GM12874 (cell line): ENCODE measurements around the gene OXT.

Experiments
- TF ChIP-seq, protein P1 (sequence below): IDR thresholded peaks from 2 replicates; pipeline ENCODE4 v1.5.1; 2011; ENCODE audit warnings: low read depth, mild to moderate bottlenecking, control low read depth, low read length, moderate library complexity; ENCODE audit not compliant: insufficient read depth

Gene OXT

DNA sequence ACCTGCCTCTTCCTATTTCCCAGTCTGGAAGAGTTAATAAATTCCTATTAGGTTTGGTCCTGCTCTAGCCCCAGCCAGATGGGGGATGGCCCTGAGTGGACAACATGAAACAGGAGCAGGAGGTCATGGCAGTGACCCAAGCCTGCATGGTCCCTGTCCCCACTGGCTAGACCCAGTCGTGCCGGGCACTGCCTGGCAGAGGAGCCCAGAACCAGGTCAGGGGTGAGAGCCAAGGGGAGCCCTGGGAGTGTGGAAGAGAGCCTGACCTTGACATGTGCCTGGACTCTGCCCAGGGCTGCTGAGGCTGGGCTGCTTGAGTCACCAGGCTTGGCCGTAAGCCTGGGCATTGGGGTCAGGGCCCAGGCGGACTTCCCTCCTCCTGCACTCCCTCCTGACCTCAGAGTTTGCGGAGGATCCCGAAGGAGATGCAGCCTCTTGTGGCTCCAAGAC, 9.5 kb downstream of the OXT start:
- TF ChIP-seq, protein P1, sequence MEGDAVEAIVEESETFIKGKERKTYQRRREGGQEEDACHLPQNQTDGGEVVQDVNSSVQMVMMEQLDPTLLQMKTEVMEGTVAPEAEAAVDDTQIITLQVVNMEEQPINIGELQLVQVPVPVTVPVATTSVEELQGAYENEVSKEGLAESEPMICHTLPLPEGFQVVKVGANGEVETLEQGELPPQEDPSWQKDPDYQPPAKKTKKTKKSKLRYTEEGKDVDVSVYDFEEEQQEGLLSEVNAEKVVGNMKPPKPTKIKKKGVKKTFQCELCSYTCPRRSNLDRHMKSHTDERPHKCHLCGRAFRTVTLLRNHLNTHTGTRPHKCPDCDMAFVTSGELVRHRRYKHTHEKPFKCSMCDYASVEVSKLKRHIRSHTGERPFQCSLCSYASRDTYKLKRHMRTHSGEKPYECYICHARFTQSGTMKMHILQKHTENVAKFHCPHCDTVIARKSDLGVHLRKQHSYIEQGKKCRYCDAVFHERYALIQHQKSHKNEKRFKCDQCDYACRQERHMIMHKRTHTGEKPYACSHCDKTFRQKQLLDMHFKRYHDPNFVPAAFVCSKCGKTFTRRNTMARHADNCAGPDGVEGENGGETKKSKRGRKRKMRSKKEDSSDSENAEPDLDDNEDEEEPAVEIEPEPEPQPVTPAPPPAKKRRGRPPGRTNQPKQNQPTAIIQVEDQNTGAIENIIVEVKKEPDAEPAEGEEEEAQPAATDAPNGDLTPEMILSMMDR = no peak

DNA sequence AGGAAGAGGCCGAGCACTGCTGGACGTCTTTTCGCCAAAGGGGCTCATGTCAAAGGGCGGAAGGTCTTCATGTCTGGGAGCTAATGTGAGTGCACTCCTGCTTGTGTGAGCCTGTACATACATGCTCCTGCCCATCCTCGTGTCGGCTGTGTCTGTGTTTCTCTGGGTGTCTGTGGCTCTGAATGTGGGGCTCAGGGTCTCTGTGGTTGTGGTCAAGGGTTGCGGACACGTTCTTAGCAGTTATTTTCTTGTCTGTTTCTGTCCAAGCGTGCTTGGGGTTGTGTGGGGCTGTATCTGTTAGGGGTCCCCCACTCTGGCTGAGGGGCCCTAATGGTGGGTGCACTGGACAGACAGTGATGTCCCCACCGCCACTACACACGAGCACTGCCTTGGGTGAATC, 10.2 kb downstream of the OXT start:
- TF ChIP-seq, protein P1 = no peak

DNA sequence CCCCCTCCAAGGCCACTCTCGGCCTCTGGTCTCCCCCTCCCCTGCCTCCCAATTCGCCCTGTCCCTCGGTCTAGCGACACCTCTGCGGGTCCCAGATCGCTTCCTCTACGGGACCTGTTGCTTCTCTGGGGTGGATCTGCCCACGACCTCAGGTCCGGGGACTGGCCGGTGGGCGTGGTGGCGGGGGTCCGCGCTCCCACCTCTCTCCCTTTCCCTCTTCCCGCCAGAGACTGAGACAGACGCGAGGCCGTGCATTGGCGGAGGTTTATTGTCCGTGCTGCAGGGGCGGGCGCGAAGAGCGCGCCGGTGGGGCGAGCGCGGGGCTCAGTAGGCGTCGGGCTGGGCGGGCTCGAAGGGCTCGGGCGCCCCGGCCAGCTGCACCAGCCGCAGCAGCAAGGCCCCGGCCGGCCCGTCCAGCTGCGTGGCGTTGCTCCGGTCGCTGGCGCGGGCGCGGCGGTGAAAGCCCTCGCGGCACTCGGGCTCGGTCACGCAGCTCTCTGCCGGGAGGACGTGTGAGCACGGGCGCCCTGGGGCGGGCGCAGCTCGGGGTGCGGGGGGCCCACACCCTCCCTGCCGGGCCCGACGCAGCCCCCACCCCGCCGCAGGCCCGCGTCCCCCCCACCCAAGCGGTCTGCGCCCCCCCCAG, 11.0 kb downstream of the OXT start:
- TF ChIP-seq, protein P1 = no peak

- TF ChIP-seq, protein P1 = no peak
Observed at GRCh38 chr20:3082955-3083952, 11.8 kb downstream of the OXT start.

DNA sequence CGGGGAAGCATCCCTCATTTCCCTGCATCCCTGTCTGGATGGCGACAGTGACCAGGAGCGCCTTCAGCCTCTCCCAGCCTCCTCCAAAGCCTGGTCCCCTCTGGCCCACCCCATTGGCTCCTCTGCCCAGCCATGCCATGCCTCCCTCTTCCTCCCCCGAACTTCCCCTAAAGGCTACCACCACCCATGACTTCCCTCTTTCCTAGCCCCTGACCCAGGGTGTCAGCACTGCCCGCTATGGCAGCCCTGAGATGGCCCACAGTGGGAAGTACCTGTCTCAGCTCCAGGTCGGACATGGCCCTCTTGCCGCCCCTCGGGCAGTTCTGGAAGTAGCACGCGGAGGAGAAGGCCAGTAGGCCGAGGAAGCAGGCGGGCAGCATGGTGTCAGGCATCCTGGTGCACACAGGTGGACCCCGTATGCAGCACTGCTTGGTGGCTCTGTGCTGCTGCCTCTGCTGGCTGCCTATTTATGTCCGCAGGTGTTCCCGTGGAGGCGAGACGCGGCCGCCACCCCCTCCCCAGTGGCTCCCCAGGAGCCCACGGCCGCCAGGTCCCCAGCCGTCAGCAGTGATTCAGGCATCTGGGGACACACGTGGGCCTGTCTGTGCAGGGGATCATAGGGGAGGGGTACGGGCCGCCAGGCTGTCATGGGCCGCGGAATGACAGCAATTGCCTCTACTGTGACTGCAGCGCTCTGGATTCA, 13.0 kb downstream of the OXT start, which contains the start of gene AVP:
AVP (minus strand) TSS at position 442 of the 703 bp plus-strand sequence; CDS start at position 392, 50 bp downstream.
- TF ChIP-seq, protein P1 = no peak

GRCh38 chr20:3084986-3085360, 13.6 kb downstream of the OXT start:
- TF ChIP-seq, protein P1 = no peak
